IPS DF 6.9 (cell line): ENCODE results near the gene CCL2.

Experiments
- DNase-seq: peaks from one replicate; pipeline ENCODE4 v3.0.0-alpha.2; 2013; ENCODE audit warnings: low read depth, low spot score
- H3K27ac ChIP-seq: one replicate; pipeline ENCODE4 v1.5.1; 2013; ENCODE audit warnings: low read length, control low read depth
- H3K27me3 ChIP-seq: 2 replicates; pipeline ENCODE4 v1.6.1; 2013; ENCODE audit warnings: mild to moderate bottlenecking, low read length; ENCODE audit not compliant: control insufficient read depth, insufficient read depth
- H3K36me3 ChIP-seq: 2 replicates; pipeline ENCODE4 v1.6.1; 2013; ENCODE audit warnings: low read length; ENCODE audit not compliant: control insufficient read depth, insufficient read depth
- H3K4me1 ChIP-seq: 2 replicates; pipeline ENCODE4 v1.6.1; 2013; ENCODE audit warnings: low read length; ENCODE audit not compliant: control insufficient read depth, insufficient read depth
- H3K4me3 ChIP-seq: 2 replicates; pipeline ENCODE4 v1.5.1; 2013; ENCODE audit warnings: mild to moderate bottlenecking, low read length
- H3K9me3 ChIP-seq: 2 replicates; pipeline ENCODE4 v1.6.1; 2013; ENCODE audit warnings: low read length, inconsistent platforms; ENCODE audit not compliant: control insufficient read depth, insufficient read depth
- WGBS: extraction: QIAGEN DNeasy Blood & Tissue Kit; methylation state at CpG from one replicate; pipeline ENCODE4 v1.1.7; 2013; ENCODE audit warnings: mixed read lengths, missing lambda C conversion rate; ENCODE audit not compliant: insufficient read length, insufficient coverage; 5-methylcytosine and 5-hydroxymethylcytosine counted together

Gene CCL2

DNA sequence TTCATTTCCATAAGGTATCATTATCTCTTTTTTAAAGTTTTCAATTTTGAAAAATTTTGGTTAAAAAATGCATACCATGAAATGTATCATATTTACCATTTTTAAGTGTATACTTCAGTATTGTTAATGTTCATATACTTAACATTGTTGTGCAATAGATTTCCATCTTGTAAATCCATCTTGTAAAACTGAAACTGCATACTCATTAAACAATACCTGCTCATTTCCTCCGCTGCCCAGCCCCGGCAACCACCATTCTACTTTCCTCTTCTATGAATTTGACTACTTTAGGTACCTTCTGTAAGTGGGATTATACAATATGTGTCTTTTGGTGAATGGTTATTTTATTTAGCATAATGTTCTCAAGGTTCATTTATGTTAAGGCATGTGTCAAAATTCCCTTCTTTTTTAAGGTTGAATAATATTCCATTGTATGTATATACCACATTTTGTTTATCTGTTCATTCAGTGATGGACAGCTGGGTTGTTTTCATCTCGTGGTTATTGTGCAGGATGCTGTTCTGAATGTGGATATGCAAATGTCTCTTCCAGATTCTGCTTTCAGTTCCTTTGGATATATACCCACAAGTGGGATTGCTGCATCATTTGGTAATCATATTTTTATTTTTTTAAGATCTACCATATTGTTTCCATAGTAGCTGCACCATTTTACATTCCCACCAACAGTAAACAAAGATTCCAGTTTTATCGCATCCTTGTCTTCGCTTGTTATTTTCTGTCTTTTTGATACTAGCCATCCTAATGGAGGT, 6.7 kb downstream of the CCL2 start:
- WGBS: no CpG with 5 or more reads among the region's 5 CpGs
- H3K4me3 ChIP-seq: no peak overlapping the region
- H3K36me3 ChIP-seq: no peaks in the 10 kb centered on the region
- DNase-seq: no peak
- no peaks in the 10 kb centered on the region for H3K9me3 ChIP-seq
- no peak overlapping the region for H3K27ac ChIP-seq
- H3K27me3 ChIP-seq: no peaks in the 10 kb centered on the region
- H3K4me1 ChIP-seq: no peaks in the 10 kb centered on the region

DNA sequence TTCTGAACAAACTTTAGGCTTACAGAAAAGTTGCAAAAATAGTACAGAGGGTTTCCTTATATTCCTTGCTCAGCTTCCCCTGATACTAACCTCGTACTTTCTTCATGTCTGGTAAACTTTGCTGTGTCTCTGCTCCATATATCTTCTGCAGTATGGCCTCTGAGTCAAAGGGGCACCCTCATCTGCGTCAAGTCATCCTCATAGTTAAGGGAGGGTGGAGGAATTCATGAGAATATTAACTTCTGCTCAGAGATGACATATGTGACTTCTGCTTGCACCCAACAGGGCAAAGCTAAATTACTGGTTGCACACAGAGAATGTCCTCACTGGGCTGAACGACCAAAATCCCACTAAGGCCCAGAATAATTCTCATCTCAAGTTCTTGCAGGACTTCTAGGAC, 10.6 kb downstream of the CCL2 start:
- Histone ChIP-seq H3K27ac (no peak overlapping the region), H3K9me3 (no peaks in the 10 kb centered on the region), H3K4me3 (no peak overlapping the region), H3K4me1 (no peaks in the 10 kb centered on the region), H3K36me3 (no peaks in the 10 kb centered on the region), H3K27me3 (no peaks in the 10 kb centered on the region)
- no peak for DNase-seq
- WGBS: no CpG with 5 or more reads among the region's 3 CpGs

DNA sequence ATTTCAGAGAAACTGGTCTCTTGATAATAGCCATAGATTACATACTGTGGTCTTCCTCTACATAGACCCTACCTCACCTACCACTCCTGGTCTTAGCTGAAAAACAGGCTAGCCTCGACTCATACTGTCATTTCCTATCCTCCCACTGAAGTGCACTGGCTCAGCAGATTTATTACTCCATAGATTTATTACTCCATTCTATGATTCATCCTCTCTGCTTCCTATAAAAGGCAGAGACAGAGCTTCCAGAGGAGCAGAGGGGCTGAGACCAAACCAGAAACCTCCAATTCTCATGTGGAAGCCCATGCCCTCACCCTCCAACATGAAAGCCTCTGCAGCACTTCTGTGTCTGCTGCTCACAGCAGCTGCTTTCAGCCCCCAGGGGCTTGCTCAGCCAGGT, 14.9 kb downstream of the CCL2 start, which contains the start of gene CCL7:
Gene CCL7 (plus strand): TSS at position 253 of the 400 bp plus-strand sequence. CDS start 70 bp downstream, at position 323.
- no peak for DNase-seq
- Histone ChIP-seq H3K4me3 (no peak within 1 kb of the TSS), H3K27me3 (no peaks in the 10 kb centered on the region), H3K36me3 (no peaks in the 10 kb centered on the region), H3K27ac (no peak within 1 kb of the TSS), H3K4me1 (no peaks in the 10 kb centered on the region), H3K9me3 (no peaks in the 10 kb centered on the region)
- no CpG with 5 or more reads among the region's 1 CpG for WGBS

DNA sequence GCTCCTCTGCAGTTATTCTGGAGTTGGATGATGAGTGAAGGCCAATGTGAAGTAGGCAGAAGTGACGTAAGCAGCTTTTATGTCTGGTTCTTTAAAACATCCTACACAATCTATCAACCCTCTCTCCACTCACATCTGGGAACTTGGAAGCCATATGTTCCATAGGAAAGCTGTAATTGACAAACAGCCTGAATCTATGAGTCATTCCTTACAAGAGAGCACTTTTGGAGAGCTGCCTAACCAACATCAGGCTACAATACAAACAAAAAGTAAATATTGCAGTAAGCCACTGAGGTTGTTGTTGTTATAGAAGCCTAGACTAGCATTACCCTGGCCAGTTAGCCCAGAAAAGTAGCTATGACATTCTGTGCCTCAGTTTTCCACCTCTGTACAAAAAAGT, 20.8 kb downstream of the CCL2 start:
- Histone ChIP-seq H3K27ac (no peak overlapping the region), H3K4me1 (no peaks in the 10 kb centered on the region), H3K4me3 (no peak overlapping the region), H3K36me3 (no peaks in the 10 kb centered on the region), H3K9me3 (no peaks in the 10 kb centered on the region), H3K27me3 (no peaks in the 10 kb centered on the region)
- WGBS: no CpG with 5 or more reads among the region's 1 CpG
- no peak for DNase-seq

DNA sequence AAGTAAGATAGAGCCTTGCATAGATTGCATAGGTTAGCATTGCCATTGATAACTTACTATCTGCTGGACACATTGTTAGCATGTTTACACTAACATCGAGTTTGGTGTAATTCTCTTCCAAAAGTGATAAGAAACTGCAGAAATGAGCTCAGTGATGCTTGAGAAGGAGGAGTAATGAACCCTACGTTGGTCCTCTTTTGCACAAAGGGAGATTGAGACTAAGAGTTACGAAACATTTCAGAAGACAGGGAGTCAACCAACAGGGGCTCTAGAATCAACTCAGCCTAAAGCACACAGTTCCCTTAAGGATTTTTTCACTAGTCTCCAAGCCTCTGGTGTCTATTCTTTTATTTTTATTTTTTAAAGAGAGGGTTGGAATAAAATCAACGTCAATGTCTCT, 21.7 kb downstream of the CCL2 start:
- Histone ChIP-seq H3K9me3 (no peaks in the 10 kb centered on the region), H3K4me3 (no peak overlapping the region), H3K4me1 (no peaks in the 10 kb centered on the region), H3K36me3 (no peaks in the 10 kb centered on the region), H3K27me3 (no peaks in the 10 kb centered on the region), H3K27ac (no peak overlapping the region)
- no CpG with 5 or more reads among the region's 4 CpGs for WGBS
- no peak for DNase-seq

DNA sequence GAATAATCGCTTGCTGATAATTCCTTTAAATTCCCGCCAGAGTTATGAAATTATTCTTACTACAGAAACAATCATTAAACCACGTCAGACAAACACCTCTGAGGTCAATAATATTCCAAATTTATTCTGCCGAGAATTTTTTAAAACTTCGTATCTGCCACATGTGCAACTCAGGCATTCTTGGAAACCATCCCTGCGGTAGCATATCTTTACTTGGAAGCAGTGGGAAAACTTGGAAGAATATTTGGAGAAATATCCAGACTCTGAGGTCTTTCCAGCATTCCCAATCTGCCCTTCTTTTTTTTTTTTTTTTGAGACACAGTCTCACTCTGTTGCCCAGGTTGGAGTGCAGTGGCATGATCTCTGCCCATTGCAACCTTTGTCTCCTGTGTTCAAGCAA, 28.5 kb downstream of the CCL2 start:
- no CpG with 5 or more reads among the region's 6 CpGs for WGBS
- H3K4me1 ChIP-seq: no peaks in the 10 kb centered on the region

DNA sequence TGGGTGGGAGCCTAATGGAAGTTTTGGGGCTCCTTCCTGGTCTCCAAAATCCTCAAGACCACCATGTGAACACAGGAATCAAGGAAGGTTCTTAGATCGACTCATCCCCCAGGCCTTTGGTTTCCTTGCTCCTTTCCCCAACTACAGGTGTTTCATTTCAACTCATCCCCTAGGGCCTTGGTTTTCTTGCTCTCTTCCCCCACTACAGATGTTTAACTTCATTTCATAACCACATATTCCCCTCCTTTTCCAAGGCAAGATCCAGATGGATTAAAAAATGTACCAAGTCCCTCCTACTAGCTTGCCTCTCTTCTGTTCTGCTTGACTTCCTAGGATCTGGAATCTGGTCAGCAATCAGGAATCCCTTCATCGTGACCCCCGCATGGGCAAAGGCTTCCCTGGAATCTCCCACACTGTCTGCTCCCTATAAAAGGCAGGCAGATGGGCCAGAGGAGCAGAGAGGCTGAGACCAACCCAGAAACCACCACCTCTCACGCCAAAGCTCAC, 30.3 kb downstream of the CCL2 start, which contains the start of gene CCL11:
Gene CCL11 (plus strand): TSS at position 457 of the 507 bp plus-strand sequence. CDS start 67 bp downstream, outside the sequence.
- H3K27me3 ChIP-seq: no peaks in the 10 kb centered on the region; the same call in 1 of the 2 replicates
- H3K4me1 ChIP-seq: no peaks in the 10 kb centered on the region
- H3K27ac ChIP-seq: no peak within 1 kb of the TSS
- H3K9me3 ChIP-seq: no peaks in the 10 kb centered on the region
- no peak within 1 kb of the TSS for H3K4me3 ChIP-seq
- H3K36me3 ChIP-seq: no peaks in the 10 kb centered on the region
- DNase-seq: no peak
- WGBS: no CpG with 5 or more reads among the region's 4 CpGs

More for the DNA sequence above, 28.5 kb downstream of the CCL2 start:
- DNase-seq: no peak
- H3K36me3 ChIP-seq: no peaks in the 10 kb centered on the region
- H3K27me3 ChIP-seq: no peaks in the 10 kb centered on the region
- H3K4me3 ChIP-seq: no peak overlapping the region
- H3K27ac ChIP-seq: no peak overlapping the region
- H3K9me3 ChIP-seq: no peaks in the 10 kb centered on the region

DNA sequence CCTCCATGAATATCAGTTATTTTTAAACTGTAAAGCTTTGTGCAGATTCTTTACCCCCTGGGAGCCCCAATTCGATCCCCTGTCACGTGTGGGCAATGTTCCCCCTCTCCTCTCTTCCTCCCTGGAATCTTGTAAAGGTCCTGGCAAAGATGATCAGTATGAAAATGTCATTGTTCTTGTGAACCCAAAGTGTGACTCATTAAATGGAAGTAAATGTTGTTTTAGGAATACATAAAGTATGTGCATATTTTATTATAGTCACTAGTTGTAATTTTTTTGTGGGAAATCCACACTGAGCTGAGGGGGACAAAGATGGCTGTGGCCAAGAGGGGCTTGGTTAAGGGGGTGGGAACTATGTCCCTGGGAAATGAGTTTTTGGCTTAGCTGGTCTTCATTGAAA, 32.8 kb downstream of the CCL2 start:
- H3K9me3 ChIP-seq: no peaks in the 10 kb centered on the region
- H3K4me3 ChIP-seq: no peak overlapping the region
- no peak for DNase-seq
- H3K27ac ChIP-seq: no peak overlapping the region
- WGBS: no CpG with 5 or more reads among the region's 2 CpGs
- H3K36me3 ChIP-seq: no peaks in the 10 kb centered on the region
- H3K27me3 ChIP-seq: no peaks in the 10 kb centered on the region; the same call in 1 of the 2 replicates
- H3K4me1 ChIP-seq: no peaks in the 10 kb centered on the region

DNA sequence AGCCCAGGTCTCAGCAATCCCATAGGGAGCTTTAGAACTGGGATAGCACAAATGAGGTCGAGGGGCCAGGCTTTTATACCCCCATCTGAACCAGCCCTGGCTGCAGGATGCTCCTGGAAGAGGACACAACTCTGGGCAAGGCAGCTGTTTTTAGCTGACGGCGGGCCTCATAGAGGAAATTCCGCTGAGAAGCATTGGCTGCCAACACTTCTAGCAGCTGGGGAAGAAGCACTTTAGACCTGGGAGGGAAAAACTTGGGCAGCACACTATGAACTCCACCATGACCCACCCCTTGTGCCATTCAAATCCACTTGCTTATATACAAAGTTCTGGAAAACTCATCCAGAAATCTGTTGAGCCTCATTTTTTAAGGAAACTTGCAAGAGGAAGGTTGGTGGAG, 35.5 kb downstream of the CCL2 start:
- DNase-seq: no peak
- Histone ChIP-seq H3K36me3 (no peaks in the 10 kb centered on the region), H3K27me3 (no peaks in the 10 kb centered on the region; the same call in 1 of the 2 replicates), H3K27ac (no peak overlapping the region), H3K4me1 (no peaks in the 10 kb centered on the region), H3K4me3 (no peak overlapping the region), H3K9me3 (no peaks in the 10 kb centered on the region)
- WGBS: no CpG with 5 or more reads among the region's 4 CpGs

DNA sequence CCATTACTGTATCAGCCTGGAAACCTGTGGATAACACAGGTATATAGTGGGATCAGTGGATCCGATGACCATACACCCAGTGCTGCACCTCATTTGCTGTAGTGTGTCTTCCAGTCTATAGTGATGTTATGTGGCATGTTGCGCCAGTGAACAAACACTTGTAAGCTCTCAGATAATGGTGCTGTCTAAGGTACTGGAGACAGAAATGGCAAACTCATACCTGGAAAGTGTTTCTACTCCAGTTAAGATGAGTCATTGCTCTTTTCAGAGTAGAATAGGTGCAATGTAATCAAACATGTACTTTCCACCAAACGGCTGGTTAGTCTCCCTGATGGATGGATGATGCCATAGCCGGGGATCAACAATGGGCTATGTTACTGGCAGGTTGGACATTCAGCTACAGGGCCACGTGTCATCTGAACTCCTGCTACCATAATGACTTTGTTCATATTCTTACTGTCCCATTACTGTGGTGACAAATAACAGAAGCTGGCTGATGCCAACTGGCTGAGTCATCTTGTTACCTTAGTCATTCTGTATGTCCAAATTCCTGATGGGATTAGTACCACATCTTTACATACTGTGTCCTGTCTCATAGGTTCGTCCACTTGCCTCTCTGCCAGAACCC, 36.8 kb downstream of the CCL2 start:
- no peaks in the 10 kb centered on the region; the same call in 1 of the 2 replicates for H3K27me3 ChIP-seq
- H3K27ac ChIP-seq: no peak overlapping the region
- H3K9me3 ChIP-seq: no peaks in the 10 kb centered on the region
- H3K4me1 ChIP-seq: no peaks in the 10 kb centered on the region
- no CpG with 5 or more reads among the region's 6 CpGs for WGBS
- no peaks in the 10 kb centered on the region for H3K36me3 ChIP-seq
- DNase-seq: no peak
- no peak overlapping the region for H3K4me3 ChIP-seq
